Superior temporal gyrus (tissue), 1 donor: ENCODE results near the gene CEP83.

Experiments
- DNase-seq: peaks from one replicate; pipeline ENCODE4 v3.0.0-alpha.2; 2016; ENCODE audit errors: extremely low spot score

Gene CEP83

DNA sequence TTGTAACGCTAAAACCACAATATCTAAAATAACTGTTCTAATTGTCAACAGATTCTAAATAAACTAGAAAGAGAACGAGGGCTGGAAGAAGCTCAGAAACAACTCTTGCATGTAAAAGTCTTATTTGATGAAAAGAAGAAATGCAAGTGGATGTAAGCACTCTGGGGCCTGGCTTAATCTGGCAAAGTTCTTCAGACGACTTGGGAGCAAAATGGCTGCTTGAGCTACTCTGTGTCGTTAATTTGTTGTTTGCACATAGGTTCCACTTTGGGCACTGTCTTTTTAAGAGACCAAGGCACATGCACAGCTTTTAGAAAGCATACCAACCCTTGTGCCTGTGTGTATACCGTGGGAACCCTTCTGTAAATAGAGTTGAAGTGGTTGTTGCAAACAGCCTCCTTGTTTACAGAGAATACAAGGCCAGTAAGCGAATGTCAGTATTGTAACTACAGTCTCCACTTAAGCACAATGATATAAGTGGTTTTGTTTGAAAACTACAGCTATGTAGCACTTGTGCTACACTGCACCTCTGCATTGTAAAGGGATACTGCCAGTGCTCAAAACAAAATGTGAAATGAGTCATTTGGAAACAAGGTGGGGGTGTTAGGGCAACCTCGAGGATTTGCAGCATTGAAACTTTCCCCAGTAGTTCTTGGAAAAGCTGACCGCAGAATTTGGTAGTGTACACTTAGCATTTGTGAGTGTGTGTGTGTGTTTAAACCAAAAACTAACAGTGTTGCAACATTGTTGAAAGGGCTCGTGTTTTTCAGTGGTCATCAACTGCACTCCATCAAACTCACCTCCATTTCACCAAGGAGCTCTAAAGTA is 154.3 kb downstream of the CEP83 start:
- DNase-seq = no peak

GRCh38 chr12:94304566-94305061 is 155.1 kb downstream of the CEP83 start:
- DNase-seq = no peak

- DNase-seq = no peak
These were observed 155.7 kb downstream of the CEP83 start for GRCh38 chr12:94304012-94304411.

- DNase-seq = no peak
These were observed 159.8 kb downstream of the CEP83 start for GRCh38 chr12:94299846-94300245.

DNA sequence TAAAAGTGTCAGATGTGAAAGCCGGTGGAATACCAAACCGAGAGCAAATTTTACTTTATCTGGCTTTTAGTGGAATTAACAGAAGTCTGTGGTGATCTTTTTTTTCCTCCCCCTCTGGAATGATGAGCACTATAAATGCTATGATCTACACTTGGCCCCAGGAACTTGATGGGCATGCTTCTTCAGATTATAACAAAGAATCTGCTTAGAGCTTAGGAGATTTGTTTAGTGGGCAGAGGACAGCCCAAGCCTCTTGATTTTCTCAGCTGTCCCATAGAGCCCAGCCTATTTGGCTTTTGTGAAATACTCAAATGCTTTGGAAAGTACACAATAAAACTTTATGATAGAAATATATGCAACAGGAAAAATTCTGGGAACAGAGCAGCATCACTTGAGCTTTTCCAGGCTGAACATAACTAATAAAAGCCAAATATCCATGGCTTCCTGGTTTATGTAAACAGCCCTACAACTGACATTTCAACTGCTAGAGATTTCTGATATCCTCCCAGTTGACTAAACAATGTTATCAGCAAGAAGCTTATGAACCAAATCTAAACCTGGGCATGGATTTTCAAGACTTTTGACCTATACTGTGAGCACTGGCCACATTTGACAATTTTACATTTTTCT is 161.7 kb downstream of the CEP83 start:
- DNase-seq = no peak

- no peak for DNase-seq
These were observed 162.5 kb downstream of the CEP83 start for GRCh38 chr12:94297096-94297699.

DNA sequence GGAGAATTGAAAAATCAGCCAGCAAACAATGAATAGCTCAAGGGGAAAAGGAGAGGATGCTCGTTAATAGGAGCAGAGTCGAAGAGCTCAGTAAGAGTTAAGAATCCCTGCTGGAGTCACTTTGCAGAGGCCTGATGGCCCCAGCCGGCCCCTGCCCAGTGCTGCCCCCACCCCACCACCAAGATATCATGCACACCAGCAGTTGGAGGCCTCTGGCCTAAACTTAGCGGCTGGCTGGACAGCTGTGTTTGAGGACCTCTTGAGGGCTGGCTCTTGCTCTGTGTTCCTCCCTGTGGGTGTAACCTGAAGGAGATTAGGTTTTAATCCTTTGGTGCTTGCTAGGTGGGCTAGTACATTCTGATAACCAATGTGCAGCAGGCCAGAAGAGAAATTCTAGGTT is 169.3 kb downstream of the CEP83 start:
- no peak for DNase-seq

GRCh38 chr12:94289461-94290312 is 170.0 kb downstream of the CEP83 start:
- DNase-seq = no peak

DNA sequence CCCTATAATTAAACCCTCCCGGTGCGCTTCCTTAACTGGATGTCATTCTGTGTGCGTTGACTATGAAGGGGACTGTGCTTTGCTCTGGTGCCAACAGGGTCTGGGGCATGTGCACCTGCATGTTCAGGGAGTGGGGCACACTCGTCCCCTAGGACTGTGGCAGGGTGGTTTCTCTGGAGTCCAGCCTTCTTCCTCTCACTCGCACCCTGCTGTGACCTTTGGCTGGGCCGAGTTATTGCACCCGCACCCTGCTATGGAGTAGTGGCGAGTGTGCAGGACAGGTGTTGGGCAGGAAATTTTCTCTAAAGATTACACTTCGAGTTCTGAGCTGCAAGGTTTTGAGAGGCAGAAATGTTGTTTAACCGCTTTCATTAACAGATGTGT is 172.4 kb downstream of the CEP83 start:
- DNase-seq = no peak

- DNase-seq = no peak
These were observed 173.0 kb downstream of the CEP83 start for GRCh38 chr12:94286583-94287244.

DNA sequence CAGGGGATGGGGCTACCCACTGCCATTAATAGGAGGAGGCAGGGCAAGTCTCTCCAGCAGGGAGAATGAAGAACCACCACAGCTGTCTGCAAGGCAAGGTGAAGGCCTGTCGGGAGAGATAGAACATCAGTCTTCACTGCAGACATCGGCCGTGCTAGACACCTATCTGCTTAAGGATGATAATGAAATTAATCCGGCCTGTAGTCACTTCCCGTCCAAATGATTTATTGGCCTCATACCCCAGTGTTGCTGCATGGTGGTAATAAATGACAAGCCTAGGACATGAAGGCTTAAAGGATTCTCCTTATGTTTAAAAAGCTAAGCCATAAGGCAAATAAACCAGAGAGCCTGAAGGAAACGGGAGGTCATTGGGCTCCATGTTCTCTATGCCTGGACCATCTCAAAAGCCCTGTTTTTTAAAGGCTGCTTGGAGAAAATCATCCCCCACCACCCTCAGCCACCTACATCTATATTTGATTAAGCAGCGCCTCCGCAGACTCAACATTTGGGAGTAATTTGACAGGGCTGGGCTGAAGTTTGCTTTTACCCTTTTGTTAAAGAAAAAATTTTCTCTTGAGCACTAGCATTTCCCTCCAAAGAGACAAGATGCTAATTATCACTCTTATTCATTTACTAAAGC is 173.6 kb downstream of the CEP83 start:
- DNase-seq = no peak

DNA sequence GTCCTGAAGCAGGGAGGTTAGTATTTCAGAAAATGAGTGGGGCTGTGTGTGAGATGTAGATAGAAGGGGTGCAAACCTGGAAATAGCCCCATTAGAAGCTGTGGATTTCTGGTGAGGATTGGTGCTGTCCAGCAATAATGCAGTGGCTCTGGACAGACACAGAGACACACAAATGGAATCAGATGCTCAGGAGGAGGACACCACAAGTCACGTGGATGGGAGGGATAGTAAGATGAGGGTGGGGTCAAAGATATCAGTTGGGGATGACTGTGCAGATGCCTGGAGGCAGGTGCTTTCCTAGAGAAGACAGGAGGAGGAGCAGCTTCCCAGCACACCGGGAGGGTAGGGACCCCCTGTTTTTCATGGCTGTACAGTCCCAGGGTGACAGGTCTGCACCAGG is 174.8 kb downstream of the CEP83 start:
- no peak for DNase-seq

- no peak for DNase-seq
These were observed 175.6 kb downstream of the CEP83 start for GRCh38 chr12:94284046-94284445.

DNA sequence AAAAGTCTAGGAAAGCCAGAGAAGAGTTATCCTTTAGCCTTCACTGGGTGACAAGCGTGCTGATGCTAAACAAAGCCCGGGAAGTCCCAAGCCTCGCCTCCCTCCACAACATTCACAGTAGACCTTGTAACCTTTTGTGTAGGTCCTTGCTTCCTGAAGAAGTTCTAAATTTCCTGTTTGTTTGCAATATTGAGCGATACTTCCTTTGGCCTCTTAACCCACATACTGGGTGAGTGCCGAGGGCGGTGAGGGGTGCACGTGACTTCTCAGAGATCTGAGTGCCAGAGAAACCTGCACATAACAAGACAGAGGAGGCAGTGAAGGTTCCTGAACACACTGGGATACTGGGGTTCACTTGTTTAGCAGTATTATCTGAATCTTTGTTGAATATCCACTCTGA is 177.0 kb downstream of the CEP83 start:
- DNase-seq = no peak

- no peak for DNase-seq
These were observed 179.6 kb downstream of the CEP83 start for GRCh38 chr12:94280063-94280462.

DNA sequence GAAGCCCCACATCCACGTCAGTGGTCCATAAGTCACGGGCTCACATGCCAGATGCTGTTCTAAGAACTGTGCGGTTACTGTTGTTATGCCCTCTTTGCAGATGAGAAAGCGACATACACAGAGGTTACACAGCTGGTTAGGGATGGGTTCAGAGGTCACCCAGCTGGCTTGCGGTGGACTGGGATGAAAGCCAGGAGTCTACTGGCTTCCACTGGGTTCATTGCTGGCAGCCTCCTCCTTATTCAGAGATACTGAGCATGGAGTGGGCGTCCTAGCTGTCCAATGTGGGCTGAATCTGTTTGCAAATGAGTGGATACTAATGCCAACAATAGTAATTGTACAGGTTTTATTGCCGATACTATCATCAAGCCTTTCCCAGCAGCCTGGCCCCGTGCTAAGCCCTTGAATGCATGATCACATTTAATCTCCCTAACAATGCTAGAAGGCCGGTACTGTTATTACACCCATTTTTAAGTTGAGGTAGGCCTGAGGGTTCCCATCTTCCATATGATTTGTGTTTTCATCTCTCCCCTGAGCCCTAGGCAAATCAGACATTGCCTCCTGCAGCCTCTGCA is 182.2 kb downstream of the CEP83 start:
- peak; percentile 66 for DNase-seq

- no peak for DNase-seq
These were observed 182.9 kb downstream of the CEP83 start for GRCh38 chr12:94276725-94277124.

- DNase-seq = no peak
These were observed 186.4 kb downstream of the CEP83 start for GRCh38 chr12:94273272-94273671.

DNA sequence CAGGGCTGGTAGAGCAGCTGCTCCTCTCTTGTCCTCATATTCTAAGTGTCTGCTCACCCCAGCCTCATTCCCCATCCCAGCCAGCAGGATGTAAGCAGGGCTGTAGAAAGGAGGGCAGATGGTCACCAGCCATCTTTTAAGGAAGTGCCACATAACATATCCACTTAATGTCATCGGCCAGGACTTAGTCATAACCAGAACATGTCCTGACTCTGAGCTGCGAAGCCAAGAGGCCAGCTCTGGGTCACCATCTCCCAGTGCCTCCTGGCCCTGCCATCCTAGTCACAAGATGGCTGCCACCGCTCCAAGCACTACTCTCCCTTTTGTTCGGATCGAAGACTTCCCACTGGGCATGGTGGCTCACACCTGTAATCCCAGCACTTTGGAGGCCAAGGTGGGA is 187.4 kb downstream of the CEP83 start:
- DNase-seq = no peak

- no peak for DNase-seq
These were observed 188.3 kb downstream of the CEP83 start for GRCh38 chr12:94271351-94271750.
